Activated CD4-positive, alpha-beta T cell treated with anti-CD3 and anti-CD28 coated beads for 36 hours (primary cell): ENCODE results near the gene LRRC10B. TPM values are rescaled to one million over a fixed set of nuclear protein-coding genes. Genes with fewer than 3 reads are reported as not detected.

Experiments
- ATAC-seq: fragments of 200-7000 bp; cut with Tn5 transposase; one replicate; pipeline ENCODE4 v1.10.0; 2021; ENCODE audit warnings: mild to moderate bottlenecking, moderate library complexity
- CTCF ChIA-PET: fragments of 350-600 bp; sonication (Branson Sonifier 250); formaldehyde crosslinking; loops from one replicate; lab custom pipeline; 2021; ENCODE audit warnings: antibody characterized with exemption; lab: Charles Lee
- POLR2A ChIA-PET: fragments of 350-600 bp; sonication (Branson Sonifier 250); formaldehyde crosslinking; loops from one replicate; lab custom pipeline; 2021; ENCODE audit warnings: antibody characterized with exemption, inconsistent platforms; lab: Charles Lee
- DNase-seq: peaks from one replicate; pipeline ENCODE4 v3.0.0-alpha.2; 2020
- H3K27ac Mint-ChIP-seq: one replicate; pipeline ENCODE4 v1.8.0; 2021; ENCODE audit warnings: mixed read lengths
- H3K27me3 Mint-ChIP-seq: one replicate; pipeline ENCODE4 v1.8.0; 2021; ENCODE audit warnings: mixed read lengths
- H3K36me3 Mint-ChIP-seq: one replicate; pipeline ENCODE4 v1.8.0; 2021; ENCODE audit warnings: low read depth, mixed read lengths
- H3K4me1 Mint-ChIP-seq: one replicate; pipeline ENCODE4 v1.8.0; 2021; ENCODE audit warnings: mixed read lengths
- H3K4me3 Mint-ChIP-seq: one replicate; pipeline ENCODE4 v1.8.0; 2021; ENCODE audit warnings: mild to moderate bottlenecking, moderate library complexity, mixed read lengths
- H3K9me3 Mint-ChIP-seq: one replicate; pipeline ENCODE4 v1.8.0; 2021; ENCODE audit warnings: low read depth, mixed read lengths
- intact Hi-C, 2 experiments: fragments of 100-400 bp; cut with DNase I in 1 of 2; cut with micrococcal nuclease in 1 of 2; formaldehyde crosslinking; loops; one replicate each; pipeline versions ENCODE4 v1.14.2 to v1.15.1; 2022 to 2024; cut with DNase I, micrococcal nuclease
- total RNA-seq, 2 experiments: library from RNA; stranded (reverse); gene quantifications; one replicate each; pipeline ENCODE4 v1.2.3, GENCODE V29; 2021

The LRRC10B gene
- total RNA-seq, 2 experiments from 2014 or later: not detected

DNA sequence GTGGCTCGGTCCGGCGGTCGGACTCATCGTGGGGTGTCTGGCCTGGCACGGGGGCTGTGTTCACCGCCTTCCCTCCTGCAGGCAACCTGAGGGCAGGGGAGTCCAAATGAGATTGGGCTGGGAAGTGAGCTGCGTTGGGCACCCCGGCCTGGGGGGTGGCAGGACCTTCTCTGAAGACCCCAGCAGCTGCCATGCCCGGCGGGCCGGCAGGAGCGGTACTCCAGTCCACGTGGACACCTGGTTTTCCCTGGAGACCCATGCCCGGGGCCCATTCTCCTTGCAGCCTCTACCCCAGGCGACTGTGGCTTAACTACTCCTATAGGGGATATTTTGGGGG is 24.5 kb downstream of the LRRC10B start:
- Mint-ChIP-seq H3K9me3 (no peaks in the 10 kb centered on the region), H3K27ac (no peak overlapping the region)
- intact Hi-C loops: no loop called here

DNA sequence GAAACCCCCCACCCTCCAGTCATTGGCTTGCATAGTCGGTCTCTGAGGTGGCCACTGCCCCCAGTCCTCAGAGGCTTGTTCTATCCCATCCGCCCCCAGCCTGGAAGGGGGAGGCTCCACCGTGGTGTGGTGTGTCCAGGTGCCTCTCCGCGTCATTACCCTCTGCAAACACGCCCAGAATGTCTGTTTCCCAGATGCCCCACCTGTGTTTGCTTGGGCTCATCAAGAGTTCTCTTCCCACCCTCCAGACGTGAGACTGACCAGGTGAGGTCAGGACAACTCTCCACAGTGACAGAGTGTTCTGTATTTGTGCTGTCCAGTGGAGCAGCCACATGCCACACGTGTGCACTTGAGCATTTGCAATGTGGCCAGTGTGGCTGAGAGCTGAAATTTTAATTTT is 24.9 kb downstream of the LRRC10B start:
- H3K4me1 Mint-ChIP-seq: no peaks in the 10 kb centered on the region
- ATAC-seq: no peak
- H3K36me3 Mint-ChIP-seq: no peaks in the 10 kb centered on the region
- POLR2A ChIA-PET: interaction anchor here (0.6 kb wide), 1 partner anchor 1954 kb away, joined by 4 read pairs; no protein-coding TSS in a partner anchor
- H3K27ac Mint-ChIP-seq: no peak overlapping the region
- no peak overlapping the region for H3K4me3 Mint-ChIP-seq
- H3K27me3 Mint-ChIP-seq: peaks cover 5% of the 10 kb centered on the region
- intact Hi-C loops: no loop called here
- H3K9me3 Mint-ChIP-seq: no peaks in the 10 kb centered on the region
- DNase-seq: no peak
- CTCF ChIA-PET: interaction anchor here (0.5 to 2.6 kb wide), 3 partner anchors 12 to 97 kb away, joined by 3 to 9 read pairs (median 7); no protein-coding TSS in a partner anchor

More for the DNA sequence above, 24.5 kb downstream of the LRRC10B start:
- Mint-ChIP-seq H3K36me3 (no peaks in the 10 kb centered on the region), H3K27me3 (peaks cover 5% of the 10 kb centered on the region), H3K4me1 (no peaks in the 10 kb centered on the region), H3K4me3 (no peak overlapping the region)
- ATAC-seq: no peak
- ChIA-PET CTCF (interaction anchor here (0.7 to 2.6 kb wide), 6 partner anchors 8 to 178 kb away, joined by 3 to 9 read pairs (median 6); no protein-coding TSS in a partner anchor), POLR2A (interaction anchor here (0.6 kb wide), 1 partner anchor 1954 kb away, joined by 4 read pairs; no protein-coding TSS in a partner anchor)
- no peak for DNase-seq

DNA sequence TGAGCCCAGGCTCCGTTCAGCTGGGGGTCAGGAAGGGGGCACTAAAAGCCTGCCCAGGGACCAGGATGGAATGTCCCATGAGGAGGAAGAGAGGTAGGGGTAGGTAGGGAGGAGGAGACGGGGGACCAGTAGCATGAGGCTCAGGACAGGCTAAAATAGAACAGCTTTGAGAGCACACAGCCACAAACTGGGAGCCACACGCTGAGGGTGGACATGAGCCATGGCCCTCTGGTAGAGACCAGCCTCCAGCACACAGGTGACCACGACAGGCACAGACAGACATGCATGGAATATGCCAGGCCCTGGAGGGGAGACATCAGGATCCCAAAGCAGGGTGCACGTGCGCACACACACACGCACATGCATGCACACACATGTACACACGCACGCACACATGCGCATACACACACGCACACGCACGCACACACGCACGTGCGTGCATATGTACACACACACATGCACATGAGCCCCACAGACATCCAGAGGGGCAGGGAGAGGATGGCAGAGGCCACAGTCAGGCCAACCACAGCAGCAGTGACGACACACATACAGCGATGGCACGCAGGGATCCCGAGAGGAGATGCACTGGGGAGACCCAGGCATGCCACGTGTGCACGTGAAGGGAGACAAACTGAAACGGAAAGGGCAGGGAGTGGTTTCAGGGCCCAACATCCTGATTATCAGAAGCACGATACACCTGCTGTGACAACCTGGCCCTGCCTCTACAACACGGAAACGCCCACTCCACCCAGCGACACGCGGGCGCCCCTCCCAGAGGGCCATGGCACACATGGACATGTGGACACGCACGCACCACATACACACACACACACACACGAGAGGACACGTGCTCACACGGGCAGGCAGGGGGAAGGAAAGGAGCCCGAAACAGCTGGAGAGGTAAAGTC is 25.7 kb downstream of the LRRC10B start:
- intact Hi-C loops: no loop called here
- no peaks in the 10 kb centered on the region for H3K36me3 Mint-ChIP-seq
- POLR2A ChIA-PET: no interaction called here
- ATAC-seq (no peak), DNase-seq (no peak)
- H3K27ac Mint-ChIP-seq: no peak overlapping the region
- H3K9me3 Mint-ChIP-seq: no peaks in the 10 kb centered on the region
- no peak overlapping the region for H3K4me3 Mint-ChIP-seq
- H3K4me1 Mint-ChIP-seq: no peaks in the 10 kb centered on the region
- H3K27me3 Mint-ChIP-seq: peaks cover 5% of the 10 kb centered on the region
- CTCF ChIA-PET: interaction anchor here (0.5 to 0.6 kb wide), 2 partner anchors 96 to 1560 kb away, joined by 3 read pairs; no protein-coding TSS in a partner anchor

DNA sequence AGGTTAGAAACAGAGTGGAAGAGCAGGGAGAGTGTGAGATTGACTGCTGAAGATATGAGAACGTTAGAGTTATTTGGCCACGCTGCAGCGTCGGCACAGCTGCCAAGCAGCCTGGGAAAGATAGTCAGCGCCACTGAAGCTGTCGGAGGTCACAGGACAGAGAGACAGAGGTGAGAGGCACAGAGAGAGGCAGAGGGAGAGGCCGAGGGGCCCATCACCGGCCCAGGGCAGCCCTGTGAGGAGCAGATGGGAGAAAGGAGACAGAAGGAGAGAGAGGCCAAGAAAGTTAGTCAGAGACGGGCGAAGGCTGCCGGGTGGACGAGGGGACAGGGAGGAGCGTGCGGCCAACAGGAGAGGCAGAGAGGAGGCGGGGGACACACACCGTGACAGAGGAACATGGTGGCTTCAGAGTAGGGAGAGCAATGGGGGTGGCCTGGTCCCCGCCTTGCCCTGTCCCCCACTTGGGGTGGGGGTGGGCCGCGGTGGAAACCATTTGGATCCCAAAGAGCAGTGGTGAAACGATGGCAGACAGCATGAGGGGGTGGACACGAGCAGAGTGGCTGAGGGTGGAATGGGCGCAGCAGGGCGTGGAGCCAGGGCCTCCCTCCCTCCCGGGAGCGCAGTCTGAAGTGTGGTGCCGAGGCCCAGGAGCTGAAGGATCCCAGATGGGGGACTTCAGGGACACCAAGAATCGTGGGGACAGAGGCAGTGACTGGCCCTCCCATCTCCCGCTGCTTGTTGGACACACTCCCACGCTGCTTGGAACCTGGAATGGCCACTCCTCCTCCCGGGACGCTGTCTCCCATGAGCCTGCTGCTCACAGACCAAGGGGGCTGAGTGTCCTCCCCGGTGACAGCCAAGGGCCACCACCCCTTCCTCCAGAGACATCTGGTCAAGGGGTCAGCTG is 26.6 kb downstream of the LRRC10B start:
- intact Hi-C loops: no loop called here
- POLR2A ChIA-PET: no interaction called here

DNA sequence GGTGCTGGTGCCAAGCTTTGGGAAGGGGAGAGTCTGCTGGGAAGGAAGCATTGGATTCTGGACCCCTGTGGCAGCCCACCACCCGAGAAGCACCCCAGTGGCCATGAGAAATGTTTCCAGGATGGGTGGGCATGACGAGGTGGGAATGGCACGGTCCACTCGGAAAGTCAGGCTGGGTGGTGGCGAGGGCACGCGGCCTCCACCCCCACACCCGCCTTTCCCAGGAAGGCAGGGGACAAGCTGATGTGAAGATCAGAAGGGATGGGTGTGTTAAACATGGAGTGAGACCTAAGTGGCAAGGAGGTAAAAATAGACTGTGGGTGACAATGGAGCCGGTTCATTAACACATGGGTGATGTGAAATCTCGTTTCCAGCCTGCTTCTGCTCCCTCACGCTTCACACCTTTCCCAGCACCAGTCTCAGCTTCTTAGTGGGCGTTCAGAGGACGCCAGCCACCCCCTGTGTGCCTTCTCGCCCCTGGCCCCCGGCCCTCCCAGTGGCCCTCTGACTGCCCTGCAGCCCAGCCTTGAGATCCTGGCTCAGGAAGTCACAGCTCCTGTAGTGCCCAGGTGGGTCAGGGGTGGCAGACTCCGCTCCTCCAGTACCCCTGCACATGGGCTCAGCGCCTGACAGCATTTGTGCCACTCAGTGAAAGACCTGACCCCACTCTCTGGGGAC is 27.6 kb downstream of the LRRC10B start:
- intact Hi-C loops: no loop called here
- no peaks in the 10 kb centered on the region for H3K36me3 Mint-ChIP-seq
- no peaks in the 10 kb centered on the region for H3K9me3 Mint-ChIP-seq
- peaks cover 5% of the 10 kb centered on the region for H3K27me3 Mint-ChIP-seq
- ChIA-PET CTCF (interaction anchor here (0.9 to 1.0 kb wide), 3 partner anchors 29 to 197 kb away, joined by 3 to 4 read pairs (median 3); no protein-coding TSS in a partner anchor), POLR2A (interaction anchor here (0.6 kb wide), 1 partner anchor 103 kb away, joined by 4 read pairs; no protein-coding TSS in a partner anchor)
- H3K4me1 Mint-ChIP-seq: no peaks in the 10 kb centered on the region
- H3K27ac Mint-ChIP-seq: no peak overlapping the region
- no peak for ATAC-seq
- DNase-seq: no peak
- H3K4me3 Mint-ChIP-seq: no peak overlapping the region

More for the DNA sequence above, 26.6 kb downstream of the LRRC10B start:
- Mint-ChIP-seq H3K36me3 (no peaks in the 10 kb centered on the region), H3K4me3 (no peak overlapping the region), H3K4me1 (no peaks in the 10 kb centered on the region), H3K9me3 (no peaks in the 10 kb centered on the region), H3K27me3 (peaks cover 5% of the 10 kb centered on the region), H3K27ac (no peak overlapping the region)
- CTCF ChIA-PET: interaction anchor here (0.9 kb wide), 1 partner anchor 30 kb away, joined by 4 read pairs; no protein-coding TSS in a partner anchor
- DNase-seq: no peak
- no peak for ATAC-seq

DNA sequence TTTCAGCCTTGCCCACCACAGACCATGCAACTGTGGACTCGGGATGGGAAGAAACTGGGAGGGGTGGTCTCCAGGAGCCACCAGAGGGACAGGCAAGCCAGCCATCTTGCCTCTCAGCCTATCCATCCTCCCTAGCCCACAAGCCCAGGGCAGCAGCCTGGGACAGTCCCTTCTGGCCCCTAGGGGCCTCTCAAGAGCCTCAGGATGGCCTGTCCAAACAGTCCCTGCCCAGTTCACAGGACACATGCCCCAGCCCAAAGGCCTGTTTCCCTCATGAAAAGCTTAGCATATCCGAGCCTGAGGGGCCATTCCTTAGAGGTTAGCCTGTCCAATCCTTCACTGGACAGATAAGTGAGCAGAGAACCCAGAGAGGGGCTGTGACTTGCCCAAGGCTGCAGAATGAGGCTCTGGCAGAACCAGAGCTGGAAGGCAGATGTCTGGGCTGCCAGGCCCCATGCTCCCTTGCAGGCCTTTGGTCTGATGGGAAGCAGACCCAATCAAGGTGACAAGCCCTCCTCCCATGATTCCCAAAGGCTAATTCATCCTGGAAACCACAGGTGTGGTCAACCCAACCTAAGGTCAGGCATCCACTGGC is 28.2 kb downstream of the LRRC10B start:
- ATAC-seq: no peak
- intact Hi-C loops: no loop called here
- POLR2A ChIA-PET: interaction anchor here (0.6 kb wide), 1 partner anchor 104 kb away, joined by 4 read pairs; no protein-coding TSS in a partner anchor
- Mint-ChIP-seq H3K27ac (no peak overlapping the region), H3K27me3 (peaks cover 7% of the 10 kb centered on the region), H3K9me3 (no peaks in the 10 kb centered on the region), H3K4me3 (no peak overlapping the region), H3K4me1 (no peaks in the 10 kb centered on the region), H3K36me3 (no peaks in the 10 kb centered on the region)
- CTCF ChIA-PET: interaction anchor here (0.9 to 1.0 kb wide), 3 partner anchors 29 to 196 kb away, joined by 3 to 4 read pairs (median 3); no protein-coding TSS in a partner anchor
- no peak for DNase-seq

DNA sequence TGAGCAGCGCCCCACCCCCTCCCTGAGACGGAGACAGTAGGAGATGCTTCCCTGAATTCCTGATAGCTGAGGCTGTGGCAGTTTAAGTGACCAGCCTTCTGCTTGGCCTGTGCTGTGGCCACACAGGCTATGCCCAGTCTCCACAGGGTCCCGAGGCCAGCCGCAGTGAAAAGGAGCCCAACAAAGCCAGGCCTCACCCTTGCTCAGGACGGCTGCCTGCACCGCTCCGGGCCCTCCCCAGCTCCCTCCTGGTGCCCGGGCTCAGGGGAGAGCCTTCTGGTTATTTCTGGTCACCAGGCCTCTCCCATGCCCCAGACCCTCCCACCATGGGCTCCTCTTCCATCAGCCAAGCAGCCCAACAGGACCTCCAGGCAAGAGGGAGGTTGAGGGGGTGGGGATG is 28.8 kb downstream of the LRRC10B start:
- Mint-ChIP-seq H3K4me3 (no peak overlapping the region), H3K27me3 (peaks cover 7% of the 10 kb centered on the region), H3K36me3 (no peaks in the 10 kb centered on the region), H3K27ac (no peak overlapping the region), H3K9me3 (no peaks in the 10 kb centered on the region), H3K4me1 (no peaks in the 10 kb centered on the region)
- ChIA-PET POLR2A (no interaction called here), CTCF (interaction anchor here (0.9 kb wide), 1 partner anchor 91 kb away, joined by 3 read pairs; no protein-coding TSS in a partner anchor)
- ATAC-seq (no peak), DNase-seq (no peak)
- intact Hi-C loops: no loop called here

DNA sequence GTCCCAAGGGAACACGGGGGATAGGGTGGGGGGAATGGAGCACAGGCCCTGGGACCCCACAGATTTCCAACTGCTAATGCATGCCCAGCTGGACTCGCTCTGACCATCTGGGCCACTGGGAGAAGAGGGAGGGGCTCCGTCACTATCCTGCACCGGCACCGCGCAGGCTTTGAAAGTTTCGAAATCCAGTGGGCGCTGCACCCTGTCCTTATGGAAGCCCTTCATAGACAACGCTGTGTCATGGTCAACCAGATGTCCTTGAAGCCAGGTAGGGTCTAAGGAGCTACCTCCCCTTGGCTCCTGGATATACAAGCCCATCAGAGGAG is 30.1 kb downstream of the LRRC10B start:
- ChIA-PET CTCF (no interaction called here), POLR2A (no interaction called here)
- no peak for ATAC-seq
- no peak overlapping the region for H3K27ac Mint-ChIP-seq
- no peaks in the 10 kb centered on the region for H3K9me3 Mint-ChIP-seq
- no peak for DNase-seq
- peaks cover 7% of the 10 kb centered on the region for H3K27me3 Mint-ChIP-seq
- H3K36me3 Mint-ChIP-seq: no peaks in the 10 kb centered on the region
- H3K4me1 Mint-ChIP-seq: no peaks in the 10 kb centered on the region
- intact Hi-C loops: no loop called here
- no peak overlapping the region for H3K4me3 Mint-ChIP-seq

DNA sequence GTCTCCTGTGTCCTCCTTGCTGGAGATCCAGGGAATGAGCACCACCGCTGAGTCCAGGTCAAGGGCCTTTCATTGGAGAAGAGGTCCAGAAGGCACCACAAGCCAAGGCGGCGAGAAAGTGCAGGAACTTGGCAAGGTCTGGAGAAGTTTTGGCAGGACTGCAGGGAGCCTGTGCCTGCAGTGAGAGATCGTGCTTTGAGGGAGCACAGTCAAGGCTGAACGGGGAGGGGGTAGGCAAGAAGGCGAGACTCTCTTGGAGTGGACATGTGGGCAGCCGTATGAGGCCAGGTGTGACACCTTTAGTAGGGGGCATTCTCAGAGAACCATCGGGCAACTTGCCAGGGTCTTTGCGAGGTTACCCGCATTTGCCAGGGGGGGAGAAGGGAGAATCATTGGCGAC is 30.5 kb downstream of the LRRC10B start:
- H3K27ac Mint-ChIP-seq: no peak overlapping the region
- H3K9me3 Mint-ChIP-seq: no peaks in the 10 kb centered on the region
- no peak overlapping the region for H3K4me3 Mint-ChIP-seq

DNA sequence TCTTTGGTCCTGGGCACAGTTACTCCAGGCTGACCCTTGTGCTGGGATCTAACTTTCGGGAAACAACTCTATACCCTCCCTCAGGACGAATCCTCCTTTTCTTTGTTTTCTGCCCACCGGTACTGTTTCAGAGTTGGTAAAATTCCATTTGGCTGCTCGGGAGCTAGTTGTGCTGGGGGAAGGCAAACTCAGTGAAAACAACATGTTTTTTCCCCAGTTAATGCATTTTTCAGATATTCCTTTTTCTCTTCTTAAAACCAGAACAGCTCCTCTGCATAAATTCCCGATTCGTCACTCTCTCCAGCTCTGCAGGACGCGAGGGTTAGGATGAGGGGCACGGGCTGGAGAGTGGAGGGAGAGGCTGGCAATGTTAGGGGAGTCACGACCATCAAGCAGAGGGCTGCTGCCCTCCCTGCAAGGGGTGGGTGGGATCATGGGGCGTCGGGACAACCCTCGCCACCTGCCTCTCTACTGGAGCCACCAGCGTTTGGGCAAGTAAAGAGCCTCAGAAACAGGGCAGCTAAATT is 31.3 kb downstream of the LRRC10B start:
- Mint-ChIP-seq H3K4me1 (no peaks in the 10 kb centered on the region), H3K36me3 (no peaks in the 10 kb centered on the region), H3K27ac (no peak overlapping the region), H3K9me3 (no peaks in the 10 kb centered on the region), H3K27me3 (peaks cover 2% of the 10 kb centered on the region), H3K4me3 (no peak overlapping the region)
- intact Hi-C loops: no loop called here
- DNase-seq: no peak
- ChIA-PET POLR2A (no interaction called here), CTCF (interaction anchor here (1.5 kb wide), 1 partner anchor 99 kb away, joined by 8 read pairs; no protein-coding TSS in a partner anchor)
- no peak for ATAC-seq

More for the DNA sequence above, 30.5 kb downstream of the LRRC10B start:
- DNase-seq (no peak), ATAC-seq (no peak)
- Mint-ChIP-seq H3K27me3 (peaks cover 7% of the 10 kb centered on the region), H3K4me1 (no peaks in the 10 kb centered on the region), H3K36me3 (no peaks in the 10 kb centered on the region)
- CTCF ChIA-PET: interaction anchor here (1.5 kb wide), 1 partner anchor 100 kb away, joined by 8 read pairs; no protein-coding TSS in a partner anchor
- POLR2A ChIA-PET: no interaction called here
- intact Hi-C loops: no loop called here
